Kidney (tissue), 14 donors: ENCODE measurements around the gene SLC39A3. TPM values are rescaled to one million over a fixed set of nuclear protein-coding genes. Genes with fewer than 3 reads are reported as not detected.

ENCODE experiments used
- DNase-seq, 5 donors: peaks; one replicate each; pipeline ENCODE4 v3.0.0-alpha.2; 2013 to 2020
- FAIRE-seq: peaks from 2 replicates; lab custom pipeline; 2012; peaks lifted over from hg19 to GRCh38; lab: Jason Lieb, UNC
- H3K27ac ChIP-seq, 2 donors: one replicate each; pipeline ENCODE4 v1.7.0; 2013; ENCODE audit warnings: low read depth in 2 of 2, low read length in 2 of 2, inconsistent platforms in 1 of 2
- H3K27me3 ChIP-seq: one replicate; pipeline ENCODE4 v1.7.1; 2013; ENCODE audit warnings: low read length, inconsistent platforms; ENCODE audit not compliant: control insufficient read depth, insufficient read depth
- H3K36me3 ChIP-seq, 3 donors: one replicate each; pipeline versions ENCODE4 v1.7.0 to v1.7.1; 2013; ENCODE audit warnings: low read length in 3 of 3, control low read depth in 1 of 3, inconsistent platforms in 1 of 3; ENCODE audit not compliant: insufficient read depth in 3 of 3, control insufficient read depth in 2 of 3
- H3K4me1 ChIP-seq, 3 donors: one replicate each; pipeline versions ENCODE4 v1.7.0 to v1.7.1; 2013; ENCODE audit warnings: low read length in 3 of 3, inconsistent platforms in 1 of 3, low read depth in 1 of 3; ENCODE audit not compliant: control insufficient read depth in 2 of 3, insufficient read depth in 2 of 3
- H3K4me3 ChIP-seq, 3 donors: one replicate each; pipeline versions ENCODE4 v1.7.0 to v1.8.1; 2013; ENCODE audit warnings: low read length in 3 of 3, control low read depth in 1 of 3, inconsistent platforms in 1 of 3
- H3K9ac ChIP-seq, 3 donors: one replicate each; pipeline versions ENCODE4 v1.7.0 to v1.7.1; 2013; ENCODE audit warnings: low read length in 3 of 3, control low read depth in 1 of 3, inconsistent platforms in 1 of 3
- H3K9me3 ChIP-seq, 3 donors: one replicate each; pipeline versions ENCODE4 v1.7.0 to v1.7.1; 2013; ENCODE audit warnings: low read length in 3 of 3, control low read depth in 1 of 3, inconsistent platforms in 1 of 3; ENCODE audit not compliant: control insufficient read depth in 2 of 3, insufficient read depth in 1 of 3
- CTCF ChIP-seq: IDR thresholded peaks from 3 replicates; pipeline ENCODE4 v1.5.1; 2012; ENCODE audit warnings: mild to moderate bottlenecking, moderate library complexity, borderline replicate concordance; ENCODE audit not compliant: insufficient read depth; ENCODE audit errors: extremely low read depth
- intact Hi-C: fragments of 100-400 bp; cut with DNase I; formaldehyde crosslinking; loops from one replicate; pipeline ENCODE4 v1.11.1; 2022
- polyA plus RNA-seq: library from polyadenylated mRNA; stranded (reverse); fragments of 350-450 nt; fragmentation: Illumina TruSeq; extraction: RNeasy Lipid Tissue Mini Kit (QIAGEN cat#74804); gene quantifications from one replicate; pipeline ENCODE4 v1.2.3, GENCODE V29; 2014; ENCODE audit warnings: low read depth, low replicate concordance; ENCODE audit not compliant: insufficient read depth
- total RNA-seq: library from RNA; stranded (reverse); fragmentation: NEBNext Ultra II Directional; extraction: Animal tissue kit (Norgen Biotek cat#: 25700); gene quantifications from one replicate; pipeline ENCODE4 v1.2.1, GENCODE V29; 2021
- donor health status: control.
- donor health status: control.
- donor health status: control.
- donor health status: control.
- donor health status: control.
- donor health status: DM: yes; HTN: yes; CAD: no.
- donor health status: Normal renal cell carcinoma (clear cell type).

SLC39A3 gene
- total and polyA plus RNA-seq, 2 donors from 2014 or later: 31.1 to 38.0 TPM

- peaks cover 0 to 30% (median 16%) of the 10 kb centered on the region in 3 donors for H3K4me1 ChIP-seq
- intact Hi-C loops: no loop called here
- H3K4me3 ChIP-seq: no peak overlapping the region
- H3K27ac ChIP-seq: peak overlapping the region; percentile 53 to 93
- no peak for TF ChIP-seq CTCF
- H3K9ac ChIP-seq: no peak overlapping the region
- FAIRE-seq: no peak
- DNase-seq: no peak
- H3K9me3 ChIP-seq: no peaks in the 10 kb centered on the region
- H3K27me3 ChIP-seq: no peaks in the 10 kb centered on the region
- H3K36me3 ChIP-seq: no peaks in the 10 kb centered on the region
Observed at GRCh38 chr19:2774083-2774679, 34.4 kb upstream of the SLC39A3 start.

- H3K9ac ChIP-seq: no peak overlapping the region
- peaks cover 0 to 29% (median 16%) of the 10 kb centered on the region in 3 donors for H3K4me1 ChIP-seq
- H3K9me3 ChIP-seq: no peaks in the 10 kb centered on the region
- H3K36me3 ChIP-seq: no peaks in the 10 kb centered on the region
- no peak overlapping the region for H3K4me3 ChIP-seq
- FAIRE-seq: no peak
- no peak overlapping the region for H3K27ac ChIP-seq
- no peaks in the 10 kb centered on the region for H3K27me3 ChIP-seq
- TF ChIP-seq CTCF: no peak
- intact Hi-C loops: no loop called here
- no peak for DNase-seq
Observed at GRCh38 chr19:2771786-2772674, 32.2 kb upstream of the SLC39A3 start.

- intact Hi-C loops: no loop called here
- Histone ChIP-seq H3K4me3 (no peak overlapping the region), H3K27ac (peak overlapping the region; percentile 51 to 82), H3K27me3 (no peaks in the 10 kb centered on the region), H3K4me1 (peaks cover 0 to 22% (median 8%) of the 10 kb centered on the region in 3 donors), H3K9ac (no peak overlapping the region), H3K9me3 (no peaks in the 10 kb centered on the region), H3K36me3 (peaks cover 0 to 6% (median 0%) of the 10 kb centered on the region in 3 donors)
- DNase-seq (peak in 3 of 5 donors; percentile 38 to 92 (median 44)), FAIRE-seq (no peak)
- no peak for TF ChIP-seq CTCF
Observed at GRCh38 chr19:2770055-2771013, 30.5 kb upstream of the SLC39A3 start.
